Heart left ventricle (tissue), 13 donors: ENCODE data around the gene COL16A1.

Experiments used
- POLR2A ChIP-seq, 2 donors: fragments of 450-650 bp; IDR thresholded peaks; one replicate each; pipeline ENCODE4 v1.6.1; 2017; ENCODE audit warnings: antibody characterized with exemption in 2 of 2, mild to moderate bottlenecking in 2 of 2, moderate library complexity in 2 of 2
- TF ChIP-seq, protein P1 (sequence below), 12 donors: fragments of 200-600 bp; sonication (generic) in 4 of 12; IDR thresholded peaks; one replicate each; pipeline versions ENCODE4 v1.5.0 to v1.8.0; 2018 to 2022; ENCODE audit warnings: antibody characterized with exemption in 12 of 12, mild to moderate bottlenecking in 5 of 12
- donor health status: ischemic (EF 13 %, LVEDD 7.1; RV severe dilation, severe dysfunction).
- donor health status: DM: no; HTN: yes; CAD: no.
- donor health status: DM: no; HTN: no; CAD: no.
- donor health status: ischemic (EF 25% LVEDD 6.9; RV normal size, moderate dysfunction).
- donor health status: ischemic (EF 25% LVEDD 5.7; RV mildly dilated, moderate dysfunction).
- donor health status: ischemic (EF 35%, LVEDD 5.7; RV mildly dilated, moderate dysfunction).
- donor health status: nonischemic (EF 11% LVEDD 7.7; RV severe dilation, severe dysfunction).
- donor health status: DM: yes; HTN: yes; CAD: no.
- donor health status: PGD.
- donor health status: ischemic (EF 29% LVEDD 5.4; RV normal size, mild dysfunction).
- donor health status: nonischemic (EF 23%, LVEDD 6.1; RV moderate dilation, normal function).

DNA sequence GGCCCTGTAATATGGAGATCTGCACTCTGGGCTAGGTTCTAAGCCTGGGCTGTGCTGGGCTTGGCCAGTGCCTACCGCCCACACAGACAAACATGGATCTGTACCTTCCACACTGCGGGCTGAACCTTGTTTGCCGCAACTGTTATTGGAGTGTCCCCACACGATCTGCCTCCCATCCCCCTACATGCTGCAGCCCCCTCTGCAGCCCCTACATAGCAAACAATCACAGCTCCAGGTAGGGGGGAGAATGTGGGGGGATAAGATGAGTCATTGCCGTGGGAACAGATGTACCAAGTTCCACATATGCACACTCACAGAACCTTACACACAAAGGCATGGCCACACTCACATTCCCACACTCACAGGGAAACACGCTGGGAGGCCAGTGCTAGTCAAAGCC lies 88.4 kb downstream of the COL16A1 start:
- TF ChIP-seq, protein P1, sequence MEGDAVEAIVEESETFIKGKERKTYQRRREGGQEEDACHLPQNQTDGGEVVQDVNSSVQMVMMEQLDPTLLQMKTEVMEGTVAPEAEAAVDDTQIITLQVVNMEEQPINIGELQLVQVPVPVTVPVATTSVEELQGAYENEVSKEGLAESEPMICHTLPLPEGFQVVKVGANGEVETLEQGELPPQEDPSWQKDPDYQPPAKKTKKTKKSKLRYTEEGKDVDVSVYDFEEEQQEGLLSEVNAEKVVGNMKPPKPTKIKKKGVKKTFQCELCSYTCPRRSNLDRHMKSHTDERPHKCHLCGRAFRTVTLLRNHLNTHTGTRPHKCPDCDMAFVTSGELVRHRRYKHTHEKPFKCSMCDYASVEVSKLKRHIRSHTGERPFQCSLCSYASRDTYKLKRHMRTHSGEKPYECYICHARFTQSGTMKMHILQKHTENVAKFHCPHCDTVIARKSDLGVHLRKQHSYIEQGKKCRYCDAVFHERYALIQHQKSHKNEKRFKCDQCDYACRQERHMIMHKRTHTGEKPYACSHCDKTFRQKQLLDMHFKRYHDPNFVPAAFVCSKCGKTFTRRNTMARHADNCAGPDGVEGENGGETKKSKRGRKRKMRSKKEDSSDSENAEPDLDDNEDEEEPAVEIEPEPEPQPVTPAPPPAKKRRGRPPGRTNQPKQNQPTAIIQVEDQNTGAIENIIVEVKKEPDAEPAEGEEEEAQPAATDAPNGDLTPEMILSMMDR (IDR thresholded peaks at IDR 0.05), result no peak
- TF ChIP-seq POLR2A (IDR thresholded peaks at IDR 0.05), result no peak
